CD4-positive, alpha-beta T cell treated with Interleukin-17A for 4 hours (primary cell): ENCODE measurements around the gene PRXL2A.

Source experiments
- DNase-seq: peaks from one replicate; pipeline ENCODE4 v3.0.0-alpha.2; 2020; ENCODE audit warnings: mixed read lengths

PRXL2A gene

DNA sequence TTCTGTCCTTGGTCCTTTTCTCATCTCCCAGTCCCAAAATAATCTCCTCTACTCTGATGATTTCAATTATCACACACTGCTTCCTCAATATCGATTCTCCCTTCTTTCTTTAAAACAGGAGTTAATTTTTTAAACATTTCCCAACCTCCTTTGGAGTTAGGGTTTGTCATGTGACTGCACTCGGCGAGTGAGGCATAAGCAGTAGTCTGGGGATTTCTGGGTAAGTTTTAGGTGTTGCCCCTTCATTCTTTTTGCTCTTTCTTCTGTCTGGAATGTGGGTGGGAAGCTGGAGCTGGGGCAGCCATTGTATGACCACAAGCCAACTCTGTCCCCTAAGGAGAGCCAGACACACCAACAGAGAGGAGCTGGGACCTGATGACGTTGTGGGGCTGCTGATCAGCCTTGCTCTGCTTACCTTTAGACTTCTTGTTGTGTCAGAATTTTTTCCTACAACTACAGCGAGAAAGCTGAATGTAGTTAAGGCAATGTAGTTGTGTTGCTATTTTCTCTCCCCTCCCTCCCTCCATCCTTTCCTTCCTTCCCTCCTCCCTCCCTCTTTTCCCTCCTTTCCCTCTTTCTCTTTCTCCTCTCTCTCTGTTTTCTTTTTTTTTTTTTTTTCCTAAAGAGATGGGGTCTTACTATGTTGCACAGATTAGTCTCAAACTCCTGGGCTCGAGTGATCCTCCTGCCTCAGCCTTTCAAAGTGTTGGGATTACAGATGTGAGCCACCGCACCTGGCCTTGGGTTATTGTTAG lies 39.3 kb downstream of the PRXL2A start:
- no peak for DNase-seq

DNA sequence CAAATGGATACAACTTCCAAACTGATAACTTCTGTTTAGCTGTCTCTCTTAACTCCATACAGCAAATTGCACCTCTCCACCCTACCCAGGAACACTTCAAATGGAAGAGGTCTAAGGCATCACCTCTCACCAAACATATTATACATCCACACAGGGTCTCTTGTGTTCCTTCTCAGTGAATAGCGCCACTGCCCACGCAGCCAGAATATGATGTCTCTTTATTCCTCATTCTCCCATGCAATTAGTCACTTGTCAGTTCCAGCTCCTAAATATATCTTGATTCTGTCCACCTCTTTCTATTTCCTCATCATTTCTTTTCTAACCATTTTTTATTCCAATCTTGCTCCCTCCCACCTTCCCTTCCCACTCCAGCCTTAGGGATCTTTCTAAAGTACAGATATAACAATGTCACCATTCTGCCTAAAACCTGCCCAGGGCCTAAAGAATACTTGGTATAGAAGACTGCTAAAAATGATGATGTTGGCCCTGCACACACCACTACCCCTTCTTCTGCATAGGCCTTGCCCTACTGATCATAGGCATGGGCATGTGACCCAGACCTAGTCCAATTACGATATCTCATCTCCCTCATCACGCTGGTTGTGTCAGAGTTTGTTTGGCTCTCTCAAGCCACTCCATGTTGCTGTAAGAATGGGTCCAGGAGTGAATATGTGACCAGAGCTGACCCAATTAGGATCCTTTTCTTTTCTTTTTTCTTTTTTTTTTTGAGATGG lies 40.0 kb downstream of the PRXL2A start:
- DNase-seq, result no peak

DNA sequence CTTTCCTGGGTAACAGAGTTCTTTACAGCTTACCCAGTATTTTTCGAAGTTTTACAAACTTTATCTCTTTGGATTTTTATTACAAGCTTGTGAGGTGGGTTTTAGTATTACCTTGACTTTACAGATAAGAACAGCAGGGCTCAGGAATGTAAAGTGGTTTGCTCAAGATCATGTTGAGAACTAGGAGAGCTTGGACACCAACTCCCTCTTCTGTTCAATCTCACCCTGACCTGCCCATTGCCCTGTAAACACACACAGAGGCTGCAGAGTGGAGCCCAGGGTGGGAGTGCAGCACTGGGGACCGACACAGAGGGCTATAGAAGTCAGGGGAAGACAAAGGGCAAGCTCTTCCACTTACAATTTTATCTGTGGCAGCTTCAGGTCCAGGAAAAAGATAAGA lies 41.2 kb downstream of the PRXL2A start:
- DNase-seq, result no peak

DNA sequence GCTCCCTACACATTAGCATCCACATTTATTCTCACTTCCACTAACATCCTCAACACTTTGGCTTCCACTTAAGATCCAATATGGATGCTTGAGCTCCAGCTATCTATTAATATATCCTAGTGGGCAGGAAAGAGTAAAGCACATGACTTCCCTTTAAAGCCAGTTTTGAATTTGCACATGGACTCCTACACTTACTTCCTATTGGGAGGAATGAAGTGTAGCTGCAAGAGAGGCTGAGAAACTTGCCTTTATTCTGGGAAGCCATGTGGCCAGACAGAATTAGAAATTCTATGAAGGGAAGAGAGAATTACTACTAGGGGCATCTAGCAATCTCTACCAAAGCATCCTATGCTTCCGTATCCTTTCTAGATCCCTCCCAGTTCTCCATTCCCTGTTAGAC lies 42.8 kb downstream of the PRXL2A start:
- no peak for DNase-seq

DNA sequence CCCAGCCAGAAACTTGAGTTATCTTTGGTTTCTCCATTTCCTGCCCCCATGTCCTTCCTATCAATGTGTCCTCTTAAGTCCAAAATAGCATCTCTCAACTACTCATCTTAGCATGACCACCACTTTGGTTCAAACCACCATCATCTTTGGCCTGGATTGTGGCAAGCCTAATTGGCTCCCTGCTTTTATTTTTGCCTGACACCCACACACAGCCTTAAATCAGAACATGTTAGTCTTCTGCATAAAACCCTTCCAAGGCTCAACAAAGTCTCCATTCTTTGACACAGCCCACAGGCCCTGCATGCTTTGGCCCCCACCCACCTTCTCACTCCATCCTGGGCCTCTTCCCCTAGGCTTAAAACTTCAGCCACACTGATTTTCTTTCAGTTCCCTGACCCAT lies 43.7 kb downstream of the PRXL2A start:
- DNase-seq, result no peak

DNA sequence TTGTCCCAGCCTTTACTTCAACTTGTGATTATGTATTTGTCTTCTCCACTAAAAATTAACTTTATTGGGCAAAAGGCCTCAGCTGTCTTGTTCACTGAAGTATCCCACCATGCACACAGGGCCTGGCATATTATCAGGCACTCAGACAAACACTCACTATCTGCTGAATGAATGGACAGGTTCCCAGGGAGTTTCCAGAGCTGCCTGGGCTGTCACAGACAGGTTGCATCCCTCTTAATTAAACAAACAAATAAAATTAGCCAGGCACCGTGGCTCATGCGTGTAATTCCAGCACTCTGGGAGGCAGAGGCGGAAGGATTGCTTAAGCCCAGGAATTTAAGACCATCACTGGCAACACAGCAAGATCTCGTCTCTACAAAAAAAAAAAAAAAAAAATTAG lies 44.3 kb downstream of the PRXL2A start:
- no peak for DNase-seq

DNA sequence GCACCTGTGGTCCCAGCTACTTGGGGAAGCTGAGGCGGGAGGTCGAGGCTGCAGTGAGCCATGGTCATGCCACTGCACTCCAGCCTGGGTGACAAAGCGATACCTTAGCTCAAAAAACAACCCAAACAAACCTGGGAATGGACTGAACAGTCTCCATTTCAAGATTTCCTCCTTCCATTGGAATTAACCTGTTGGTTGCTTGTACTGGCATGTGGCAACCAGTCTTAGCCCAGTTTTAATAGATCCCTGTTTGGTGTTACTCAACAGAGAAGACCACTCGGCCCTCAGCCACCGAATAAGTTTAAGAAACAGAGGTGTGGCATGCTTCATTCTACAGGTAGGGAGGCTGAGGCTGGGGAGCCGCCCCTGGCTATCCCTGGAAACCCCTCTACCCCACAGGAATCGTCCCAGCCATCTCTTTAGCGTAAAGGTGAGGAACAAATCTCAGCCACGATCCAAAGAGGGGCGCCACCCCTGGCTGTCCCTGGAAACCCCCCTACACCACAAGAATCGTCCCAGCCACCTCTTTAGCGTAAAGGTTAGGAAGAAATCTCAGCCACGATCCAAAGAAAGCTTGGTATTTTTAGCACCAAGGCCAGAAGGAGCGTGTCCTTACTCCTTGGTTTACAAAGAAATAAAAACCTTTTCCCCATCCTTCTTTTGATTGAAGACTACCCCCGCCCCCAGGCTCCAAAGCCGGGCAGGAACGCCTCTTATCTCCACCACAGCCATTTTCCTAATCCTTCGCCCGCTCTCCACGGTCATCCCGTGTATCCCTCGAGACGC lies 44.9 kb downstream of the PRXL2A start:
- DNase-seq, result no peak

DNA sequence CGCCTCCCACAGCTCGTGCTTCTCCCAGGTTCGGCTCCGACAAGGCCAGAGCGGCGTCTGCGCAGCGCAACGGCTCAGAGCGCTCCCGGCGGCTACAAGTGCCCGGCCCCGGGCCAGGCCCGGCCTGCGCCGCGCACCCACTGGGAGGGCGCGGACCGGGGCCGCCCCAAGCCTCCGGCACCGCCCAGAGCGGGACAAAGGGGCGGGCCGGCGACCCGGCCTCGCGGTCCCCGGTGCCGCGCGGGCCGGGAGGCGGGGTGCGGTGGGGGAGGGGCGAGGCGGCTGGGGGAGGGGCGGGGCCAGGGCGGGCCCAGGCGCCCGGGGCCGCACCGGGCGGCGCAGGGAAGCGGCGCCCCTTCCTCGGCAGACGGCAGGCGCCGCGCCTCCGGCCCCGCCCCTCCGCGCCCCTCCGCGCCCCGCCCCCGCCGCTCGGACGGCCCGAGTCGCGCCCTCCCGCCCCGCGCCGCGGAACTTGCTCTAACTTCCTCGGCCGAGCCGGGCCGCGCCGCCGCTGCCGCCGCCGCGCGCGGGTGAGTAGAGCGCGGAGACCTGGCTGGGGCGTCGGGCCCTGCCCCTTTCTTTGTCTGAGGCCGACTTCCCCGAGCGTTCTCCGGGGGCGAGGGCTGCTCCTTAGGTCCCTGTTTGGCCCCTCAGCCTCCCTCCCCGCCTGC lies 45.6 kb downstream of the PRXL2A start, which contains the start of gene TSPAN14:
Gene TSPAN14 (plus strand): TSS at position 469 of the 671 bp plus-strand sequence. CDS start 34,924 bp downstream, outside the sequence.
- DNase-seq, result peak; percentile 91

DNA sequence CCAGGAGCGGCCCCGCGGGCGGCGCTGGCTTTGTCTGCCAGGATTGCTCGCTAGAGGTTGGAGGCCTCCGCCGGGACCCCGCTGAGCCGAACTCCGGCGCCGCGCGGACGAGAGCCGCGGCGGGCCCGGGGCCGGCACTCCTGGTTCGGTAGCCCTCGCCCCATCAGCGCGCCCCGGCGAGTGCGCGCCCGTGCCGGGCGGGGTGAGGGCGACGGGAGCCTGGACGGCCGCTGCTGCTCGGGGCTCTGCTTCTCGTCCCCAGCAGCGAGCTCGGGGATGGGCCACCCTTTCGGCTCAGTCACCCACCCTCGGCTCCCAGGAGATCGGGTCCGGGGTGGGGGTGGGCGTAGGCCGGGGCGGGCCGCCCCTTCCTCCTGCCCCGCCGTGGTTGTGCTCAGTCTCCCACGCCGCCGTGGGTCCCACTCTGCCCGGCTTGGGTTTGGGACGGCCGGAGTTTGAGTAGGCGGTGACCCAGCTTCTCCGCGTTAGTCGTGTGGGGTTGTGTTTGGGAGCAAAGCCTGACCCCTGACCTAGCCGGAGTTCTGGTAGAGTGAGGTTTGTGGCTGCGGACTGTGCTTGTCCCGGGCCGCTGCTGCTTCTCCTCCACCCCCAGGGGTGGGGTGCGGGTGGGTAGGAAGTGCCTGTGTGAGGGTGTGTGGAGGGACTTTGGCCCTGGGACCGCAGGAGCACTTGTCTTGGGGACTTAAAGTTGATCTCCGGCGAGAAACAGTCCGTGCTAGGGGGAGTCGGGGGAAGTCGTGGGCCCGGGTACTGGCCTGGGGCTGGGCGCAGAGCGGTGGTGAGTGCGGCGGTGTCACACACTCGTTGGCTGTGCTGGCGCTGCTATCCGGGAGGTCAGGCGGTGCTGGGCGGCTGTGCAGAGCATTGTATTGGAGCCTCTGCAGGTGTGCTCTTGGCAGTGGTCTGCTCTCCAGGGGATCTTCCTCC lies 46.4 kb downstream of the PRXL2A start:
- DNase-seq, result peak; percentile 55

DNA sequence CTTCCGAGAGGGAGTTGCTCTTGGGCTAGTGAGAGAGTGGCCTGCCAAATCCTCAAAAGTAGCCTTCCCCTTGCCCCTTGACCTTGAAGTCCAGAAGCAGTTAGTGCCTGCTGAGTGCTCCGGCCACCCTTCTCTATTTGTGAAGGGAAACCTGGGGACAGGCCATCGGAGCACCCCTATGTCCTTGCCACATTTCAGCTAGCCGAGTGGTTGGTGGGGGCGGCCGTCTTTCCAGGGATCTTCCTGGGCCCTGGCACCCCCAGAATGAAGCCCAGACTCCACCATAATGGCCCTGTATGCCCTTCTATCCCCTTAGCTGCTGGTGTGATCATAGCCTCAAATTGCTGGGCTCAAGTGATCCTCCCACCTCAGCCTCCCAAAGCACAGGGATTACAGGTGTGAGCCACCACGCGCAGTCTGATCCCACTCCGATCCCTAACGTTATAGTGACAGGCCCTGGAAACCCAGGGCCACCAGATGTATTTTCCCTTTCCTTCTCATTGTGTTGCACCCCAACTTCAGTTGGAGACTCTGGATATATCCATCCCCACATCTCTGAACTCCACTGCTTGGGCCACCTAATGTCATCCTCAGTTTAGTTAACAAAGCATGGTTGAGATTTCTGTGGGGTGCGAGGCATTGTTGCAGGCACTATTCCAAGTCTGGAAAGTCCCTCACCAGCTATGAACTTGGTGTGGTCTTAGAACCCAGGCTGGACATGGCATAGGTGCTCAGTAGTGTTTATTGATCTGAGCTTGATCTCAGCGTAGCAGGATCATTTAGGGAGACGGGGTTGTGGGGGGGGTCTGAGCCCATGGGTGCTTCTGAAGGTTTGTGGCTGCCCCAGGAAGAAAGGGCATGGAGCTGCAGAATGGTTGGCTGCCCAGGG lies 47.4 kb downstream of the PRXL2A start:
- DNase-seq, result no peak

DNA sequence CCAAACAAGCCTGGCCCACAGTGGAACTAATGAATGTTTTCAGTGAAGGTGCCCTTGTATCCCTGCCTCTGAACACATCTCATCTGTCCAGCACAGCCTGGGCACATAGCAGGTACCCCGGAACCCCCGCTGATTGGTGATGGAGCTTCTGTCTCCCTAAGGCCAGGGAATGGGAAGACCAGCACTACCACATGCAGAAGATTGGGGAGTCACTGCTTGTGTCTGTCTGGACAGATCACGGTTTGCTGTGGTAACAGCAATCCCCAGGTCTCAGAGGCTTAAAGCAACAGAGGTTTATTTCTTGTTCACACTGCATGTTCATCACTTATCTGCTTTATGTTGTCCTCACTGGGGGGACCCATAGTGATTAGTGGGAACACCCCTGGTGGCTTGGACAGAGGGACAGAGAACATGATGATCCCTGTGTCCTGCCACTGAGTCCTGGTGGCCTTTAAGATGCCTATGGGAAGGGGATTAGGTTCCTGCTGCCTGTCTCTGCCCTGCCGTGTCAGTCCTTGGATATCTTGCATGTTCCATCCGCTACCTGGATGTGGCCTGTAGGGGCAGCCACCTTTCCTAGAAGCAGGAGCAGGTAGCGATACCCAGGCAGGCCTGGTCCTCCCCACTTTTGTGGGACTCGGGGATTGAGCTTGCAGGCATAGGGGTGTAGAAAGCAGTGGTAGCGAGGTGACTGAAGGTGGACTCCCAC lies 49.4 kb downstream of the PRXL2A start:
- no peak for DNase-seq

DNA sequence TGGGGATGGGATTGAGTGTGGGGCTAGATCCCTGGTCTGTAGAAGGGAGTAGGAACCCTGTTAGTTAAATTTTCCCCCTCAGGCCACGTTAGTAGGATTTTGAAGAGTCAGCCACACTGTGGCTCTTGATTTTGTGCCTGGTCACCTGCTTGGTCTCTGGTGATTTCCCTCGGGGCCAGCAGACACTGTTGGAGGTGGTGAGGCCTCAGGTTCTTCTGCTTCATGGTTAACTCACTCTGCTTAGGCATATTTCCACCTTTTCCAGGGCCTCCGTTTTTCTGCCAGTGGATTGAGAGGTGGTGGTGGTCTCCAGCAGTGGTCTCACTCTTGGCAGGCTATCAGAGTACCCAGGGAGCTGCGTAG lies 49.9 kb downstream of the PRXL2A start:
- DNase-seq, result no peak

DNA sequence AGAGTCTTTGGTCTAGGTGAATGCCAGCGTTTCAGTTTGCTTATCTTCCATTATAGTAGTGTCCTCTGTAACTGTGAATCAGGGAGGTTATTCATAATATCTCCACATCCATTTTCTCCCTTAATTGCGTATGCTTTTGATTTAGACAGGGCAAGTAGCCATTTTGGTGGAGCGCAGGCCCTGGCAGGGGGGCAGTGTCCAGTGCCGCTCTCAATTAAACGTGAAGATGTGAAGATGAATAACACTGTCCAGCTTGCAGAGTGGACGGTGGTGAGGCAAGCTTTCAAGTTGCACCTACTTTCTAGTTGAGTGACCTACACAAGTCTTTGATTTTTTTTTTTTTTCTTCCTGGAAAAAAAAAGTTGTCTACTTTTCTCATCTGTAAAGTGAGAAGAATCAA lies 50.3 kb downstream of the PRXL2A start:
- DNase-seq, result no peak

DNA sequence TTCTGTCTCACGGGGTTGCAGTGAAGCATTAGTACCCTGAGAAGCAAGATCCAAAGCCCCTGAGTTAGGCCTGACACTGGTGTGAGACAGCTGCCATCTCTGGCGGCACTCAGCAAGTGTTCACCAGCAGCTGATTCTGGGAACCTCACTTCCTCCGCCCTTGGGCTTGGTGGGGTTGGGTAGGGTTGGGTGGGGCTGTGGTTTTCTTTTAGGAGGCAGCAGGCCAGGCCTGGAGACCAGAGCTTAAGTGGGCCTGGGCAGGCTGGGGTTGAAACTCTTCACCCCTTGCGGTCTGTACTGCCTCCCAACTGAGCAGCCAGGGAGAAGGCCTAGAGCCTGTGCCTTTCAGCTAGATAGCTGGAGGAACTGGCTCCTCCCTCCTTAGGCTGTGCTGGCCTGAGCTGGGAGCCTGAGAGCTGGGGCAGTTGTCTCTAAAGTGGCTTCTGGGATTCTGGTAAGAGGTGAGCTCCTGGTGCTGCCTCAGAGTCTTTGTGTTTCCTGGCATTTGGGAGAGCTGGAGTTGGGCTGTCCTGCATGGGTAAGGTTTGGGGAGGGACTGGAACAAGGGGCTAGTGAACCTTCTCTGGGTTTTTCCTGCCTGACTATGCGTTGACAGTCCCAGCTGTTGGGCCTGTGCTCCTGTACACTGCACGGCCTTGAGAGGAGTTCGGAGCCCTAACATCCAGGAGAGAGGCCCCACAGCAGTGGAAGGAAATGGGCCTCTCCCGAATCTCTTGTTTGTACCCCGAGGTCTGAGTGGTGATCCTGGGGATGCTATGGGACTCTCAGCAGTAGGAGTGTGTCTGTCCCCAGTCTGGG lies 50.9 kb downstream of the PRXL2A start:
- peak; percentile 79 for DNase-seq

DNA sequence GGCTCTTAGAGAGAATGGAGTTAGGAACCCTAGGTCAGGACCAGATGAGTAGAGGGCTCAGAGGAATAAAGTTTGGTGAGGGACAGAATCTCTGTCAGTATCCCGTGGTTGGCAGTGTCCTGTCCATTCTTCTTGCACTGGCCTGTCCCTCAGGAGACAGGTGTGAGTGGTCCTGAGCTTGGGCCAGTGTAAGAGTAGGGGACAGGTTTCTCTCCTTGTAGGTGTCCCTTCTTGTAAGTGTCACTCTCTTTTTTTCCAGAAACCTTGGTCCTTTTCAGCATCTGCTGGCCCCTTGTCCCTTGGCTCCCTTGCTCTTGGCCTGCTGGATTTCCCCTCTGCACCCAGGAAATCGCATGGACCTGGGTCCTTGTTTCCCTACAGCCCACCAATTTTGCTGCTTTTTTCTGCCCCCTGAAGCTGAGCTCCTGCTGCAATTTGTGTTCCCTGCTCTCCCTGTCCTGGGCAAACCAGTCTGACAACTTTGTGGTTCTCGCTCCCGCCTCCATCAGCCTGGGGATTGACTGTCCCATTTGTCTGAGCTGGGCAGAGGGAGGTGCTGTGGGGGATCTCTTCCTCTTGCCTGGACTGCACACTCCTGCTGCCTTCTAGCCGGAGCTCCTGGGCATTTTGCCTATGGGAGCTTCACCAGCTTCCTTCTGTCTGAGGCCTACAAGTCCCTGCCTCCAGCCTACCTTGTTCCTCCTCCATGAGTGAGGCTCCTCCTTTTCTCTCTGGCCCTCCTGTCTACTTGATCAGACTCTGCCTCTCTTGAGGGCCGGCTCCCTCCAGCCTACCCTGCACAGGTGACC lies 52.3 kb downstream of the PRXL2A start:
- DNase-seq, result no peak

DNA sequence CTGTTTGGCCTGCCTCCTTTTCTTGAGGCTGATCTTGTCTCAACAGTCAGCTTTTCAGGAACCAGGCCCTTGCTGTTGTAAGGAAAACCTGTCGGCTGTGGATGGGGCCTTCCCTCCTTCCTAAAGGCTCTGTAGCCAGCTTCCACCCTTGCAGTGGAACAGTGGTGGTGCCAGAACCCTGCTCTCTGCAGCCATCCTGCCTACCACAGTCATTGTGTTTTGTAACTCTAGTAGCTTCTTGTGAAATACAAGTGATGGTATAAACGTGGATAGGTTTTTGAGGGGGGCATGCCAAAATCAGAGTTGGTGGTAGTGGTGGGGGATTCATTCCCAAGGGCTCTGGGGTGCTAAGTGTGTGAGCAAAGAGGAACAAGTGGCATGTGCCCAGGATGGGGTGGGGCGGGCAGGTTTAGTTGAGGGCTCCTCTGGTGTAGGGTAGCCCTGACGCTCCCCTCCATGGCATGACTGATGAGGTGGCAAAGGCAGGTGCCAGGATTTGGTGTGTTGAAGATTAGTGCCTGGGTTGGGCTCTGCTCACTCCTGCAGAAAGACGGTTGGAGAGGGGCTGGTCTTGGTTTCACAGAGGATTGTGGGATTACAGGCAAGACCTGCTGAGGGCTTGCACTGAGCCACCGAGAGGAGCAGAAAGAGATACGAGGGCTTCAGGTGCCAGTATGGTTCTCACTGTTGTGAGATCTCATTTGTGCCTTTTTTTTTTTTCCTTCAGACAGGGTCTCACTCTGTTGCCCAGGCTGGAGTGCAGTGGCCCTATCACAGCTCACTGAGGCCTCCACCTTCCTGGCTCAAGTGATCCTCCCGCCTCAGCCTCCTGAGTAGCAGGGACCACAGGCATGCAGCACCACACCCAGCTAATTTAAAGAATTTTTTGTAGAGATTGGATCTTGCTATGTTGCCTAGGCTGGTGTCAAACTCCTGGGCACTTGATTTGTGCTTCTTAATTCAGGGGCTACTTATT lies 53.1 kb downstream of the PRXL2A start:
- peak; percentile 58 for DNase-seq
